ENCODE results near the gene HOXA11.

Gene HOXA11

DNA sequence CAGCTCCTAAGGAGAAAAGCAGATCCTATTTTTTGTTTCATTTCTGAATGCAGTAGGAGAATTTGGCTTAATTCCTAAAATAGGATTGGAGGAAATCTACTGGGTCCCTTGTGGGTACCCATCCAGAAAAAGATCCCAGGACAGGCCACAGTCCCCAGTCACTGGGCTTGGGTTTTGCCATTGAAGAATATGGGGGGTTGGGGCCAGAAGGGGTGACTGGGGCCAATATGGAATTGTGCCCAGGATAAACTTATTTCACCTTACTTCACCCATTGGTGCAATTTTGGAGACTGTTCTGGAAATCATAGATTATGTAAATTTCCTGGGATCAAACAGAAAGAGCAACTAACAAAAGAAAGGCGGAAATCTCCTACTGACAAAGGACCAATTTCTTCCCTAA is 46.6 kb downstream of the HOXA11 start:
- no peak for DNase-seq (ENCODE audit: low read depth in 1 of 2, low spot score in 1 of 2)

GRCh38 chr7:27137640-27138315 is 47.3 kb downstream of the HOXA11 start:
- no peak for DNase-seq (ENCODE audit: low read depth in 1 of 2, low spot score in 1 of 2)

- DNase-seq (ENCODE audit: low read depth in 1 of 2, low spot score in 1 of 2): no peak
These were observed 50.6 kb downstream of the HOXA11 start for GRCh38 chr7:27134392-27134791.

GRCh38 chr7:27133409-27134231 is 51.4 kb downstream of the HOXA11 start:
- DNase-seq (ENCODE audit: low read depth in 1 of 2, low spot score in 1 of 2): no peak

DNA sequence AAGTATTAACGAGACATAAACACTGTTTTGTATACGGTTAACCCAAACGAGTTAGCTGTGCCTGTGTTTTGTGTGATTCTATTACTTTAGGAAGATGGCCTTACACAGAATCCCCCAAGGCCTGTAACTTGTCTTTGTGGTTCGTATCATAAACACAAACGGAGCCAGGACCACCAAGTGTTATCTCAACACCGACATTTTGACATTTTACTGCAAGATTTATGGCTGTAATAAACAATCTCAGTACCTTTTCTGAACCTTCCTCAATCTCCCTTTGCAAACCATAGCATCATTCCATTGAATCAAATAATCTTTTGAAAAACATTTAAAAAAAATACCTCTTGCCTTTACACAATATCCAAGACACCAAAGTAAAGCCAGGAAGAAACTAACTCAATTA is 52.1 kb downstream of the HOXA11 start:
- DNase-seq (ENCODE audit: low read depth in 1 of 2, low spot score in 1 of 2): no peak

DNA sequence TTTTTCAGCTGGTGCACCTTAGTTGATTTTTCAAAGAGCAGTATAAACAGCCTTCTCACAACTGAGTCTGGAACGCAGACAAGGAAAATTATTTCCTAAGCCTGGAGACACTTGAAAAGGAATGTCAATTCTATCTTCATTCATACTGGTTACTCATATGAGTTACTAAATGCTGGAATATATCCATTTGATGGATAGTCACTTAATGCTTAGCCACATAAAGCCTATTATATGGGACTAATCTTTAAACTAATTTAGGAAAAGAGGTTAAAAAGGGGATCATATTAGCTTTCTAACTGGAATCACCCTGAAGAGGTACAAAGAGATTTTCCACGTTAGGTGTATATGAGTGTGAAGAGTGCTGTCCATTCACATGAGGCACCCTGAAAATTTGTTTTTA is 52.8 kb downstream of the HOXA11 start:
- DNase-seq (ENCODE audit: low read depth in 1 of 2, low spot score in 1 of 2): no peak

GRCh38 chr7:27131390-27131819 is 53.6 kb downstream of the HOXA11 start:
- DNase-seq (ENCODE audit: low read depth in 1 of 2, low spot score in 1 of 2): no peak
